MM.1S (cell line): ENCODE measurements around the gene SCFD2.

Experiments used
- DNase-seq: peaks from one replicate; pipeline ENCODE4 v3.0.0-alpha.2; 2015
- H2AFZ ChIP-seq: fragments of 300-600 bp; sonication (generic); 2 replicates; pipeline ENCODE4 v1.6.0; 2016; ENCODE audit warnings: antibody characterized with exemption, low read length
- H3F3A ChIP-seq: fragments of 300-600 bp; sonication (generic); 2 replicates; pipeline ENCODE4 v1.6.1; 2016; ENCODE audit warnings: mild to moderate bottlenecking, antibody characterized with exemption, low read length, moderate library complexity, mixed read lengths; ENCODE audit not compliant: insufficient read depth
- H3K27ac ChIP-seq: fragments of 300-600 bp; sonication (generic); 2 replicates; pipeline ENCODE4 v1.5.1; 2016; ENCODE audit warnings: mild to moderate bottlenecking, low read length
- H3K27me3 ChIP-seq: fragments of 300-600 bp; sonication (generic); replicated peaks from 2 replicates; pipeline ENCODE4 v1.6.0; 2016; ENCODE audit warnings: low read length; ENCODE audit not compliant: insufficient read depth
- H3K36me3 ChIP-seq: fragments of 300-600 bp; sonication (generic); replicated peaks from 2 replicates; pipeline ENCODE4 v1.6.1; 2016; ENCODE audit warnings: mild to moderate bottlenecking, low read length, mixed read lengths; ENCODE audit not compliant: insufficient read depth
- H3K4me1 ChIP-seq: fragments of 300-600 bp; sonication (generic); 2 replicates; pipeline ENCODE4 v1.6.1; 2016; ENCODE audit warnings: low read length, mixed read lengths
- H3K4me2 ChIP-seq: fragments of 300-600 bp; sonication (generic); 2 replicates; pipeline ENCODE4 v1.6.0; 2016; ENCODE audit warnings: low read depth, low read length
- H3K4me3 ChIP-seq: fragments of 300-600 bp; sonication (generic); 2 replicates; pipeline ENCODE4 v1.5.1; 2016; ENCODE audit warnings: low read length, mixed read lengths
- H3K79me2 ChIP-seq: fragments of 300-600 bp; sonication (generic); 2 replicates; pipeline ENCODE4 v1.6.1; 2016; ENCODE audit warnings: mixed run types, low read length, mixed read lengths
- H3K9ac ChIP-seq: fragments of 300-600 bp; sonication (generic); 2 replicates; pipeline ENCODE4 v1.6.1; 2016; ENCODE audit warnings: low read length, mixed read lengths
- H3K9me2 ChIP-seq: fragments of 300-600 bp; sonication (generic); replicated peaks from 2 replicates; pipeline ENCODE4 v1.6.1; 2016; ENCODE audit warnings: mild to moderate bottlenecking, low read length, mixed read lengths; ENCODE audit not compliant: insufficient read depth
- H3K9me3 ChIP-seq: fragments of 300-600 bp; sonication (generic); replicated peaks from 2 replicates; pipeline ENCODE4 v1.6.1; 2016; ENCODE audit warnings: mild to moderate bottlenecking, low read length, mixed read lengths; ENCODE audit not compliant: insufficient read depth
- H4K20me1 ChIP-seq: fragments of 300-600 bp; sonication (generic); 2 replicates; pipeline ENCODE4 v1.6.1; 2016; ENCODE audit warnings: mild to moderate bottlenecking, low read length, moderate library complexity, mixed read lengths; ENCODE audit not compliant: insufficient read depth
- CTCF ChIP-seq: fragments of 300-600 bp; sonication (generic); IDR thresholded peaks from 2 replicates; pipeline ENCODE4 v1.5.1; 2016; ENCODE audit warnings: antibody characterized with exemption, low read length, mixed read lengths
- EZH2 ChIP-seq: fragments of 300-600 bp; sonication (generic); optimal IDR thresholded peaks from 2 replicates; pipeline ENCODE3; 2017; ENCODE audit warnings: low read depth, mild to moderate bottlenecking, antibody characterized with exemption, low read length, mixed read lengths
- EZH2phosphoT487 ChIP-seq: fragments of 300-600 bp; sonication (generic); IDR thresholded peaks from 2 replicates; pipeline ENCODE4 v1.6.1; 2018; ENCODE audit warnings: antibody characterized with exemption, low read length

SCFD2 gene

GRCh38 chr4:52890521-52890791 is 475.4 kb downstream of the SCFD2 start:
- Histone ChIP-seq H3K4me2 (no peak overlapping the region), H3K79me2 (no peaks in the 10 kb centered on the region), H3K4me3 (no peak overlapping the region), H3K4me1 (no peaks in the 10 kb centered on the region), H3K36me3 (no peaks in the 10 kb centered on the region), H3K9ac (no peak overlapping the region), H3K27me3 (no peaks in the 10 kb centered on the region), H4K20me1 (no peaks in the 10 kb centered on the region), H3K27ac (no peak overlapping the region), H3F3A (no peaks in the 10 kb centered on the region), H3K9me2 (no peaks in the 10 kb centered on the region), H3K9me3 (no peaks in the 10 kb centered on the region), H2AFZ (no peak overlapping the region)
- DNase-seq: no peak
- TF ChIP-seq CTCF (no peak), EZH2 (no peak), EZH2phosphoT487 (no peak)

- H3K9me3 ChIP-seq: no peaks in the 10 kb centered on the region
- H3K4me3 ChIP-seq: no peak overlapping the region
- H3F3A ChIP-seq: no peaks in the 10 kb centered on the region
- no peak for TF ChIP-seq EZH2
- no peak for TF ChIP-seq EZH2phosphoT487
- no peak for TF ChIP-seq CTCF
- no peak overlapping the region for H3K27ac ChIP-seq
- no peaks in the 10 kb centered on the region for H3K4me1 ChIP-seq
- DNase-seq: no peak
- no peaks in the 10 kb centered on the region for H3K9me2 ChIP-seq
- H4K20me1 ChIP-seq: no peaks in the 10 kb centered on the region
- H3K27me3 ChIP-seq: no peaks in the 10 kb centered on the region
- H3K79me2 ChIP-seq: no peaks in the 10 kb centered on the region
- no peak overlapping the region for H3K4me2 ChIP-seq
- no peaks in the 10 kb centered on the region for H3K36me3 ChIP-seq
- no peak overlapping the region for H2AFZ ChIP-seq
- no peak overlapping the region for H3K9ac ChIP-seq
These were observed 475.9 kb downstream of the SCFD2 start for GRCh38 chr4:52889778-52890520.

- TF ChIP-seq EZH2phosphoT487 (no peak), EZH2 (no peak), CTCF (no peak)
- Histone ChIP-seq H3K79me2 (no peaks in the 10 kb centered on the region), H3K27me3 (no peaks in the 10 kb centered on the region)
These were observed 476.5 kb downstream of the SCFD2 start for GRCh38 chr4:52889354-52889753.

More at GRCh38 chr4:52889354-52889753, 476.5 kb downstream of the SCFD2 start:
- Histone ChIP-seq H3K4me3 (no peak overlapping the region), H3K9me3 (no peaks in the 10 kb centered on the region), H3K4me1 (no peaks in the 10 kb centered on the region), H4K20me1 (no peaks in the 10 kb centered on the region), H2AFZ (no peak overlapping the region), H3K4me2 (no peak overlapping the region), H3F3A (no peaks in the 10 kb centered on the region), H3K9ac (no peak overlapping the region), H3K27ac (no peak overlapping the region), H3K9me2 (no peaks in the 10 kb centered on the region), H3K36me3 (no peaks in the 10 kb centered on the region)
- DNase-seq: no peak
